CD4-positive, alpha-beta T cell (primary cell): ENCODE measurements around the gene PLIN1. TPM values are rescaled to one million over a fixed set of nuclear protein-coding genes. Genes with fewer than 3 reads are reported as not detected.

ENCODE experiments used
- ATAC-seq: fragments of 200-7000 bp; cut with Tn5 transposase; one replicate; pipeline ENCODE4 v1.10.0; 2022; ENCODE audit warnings: mild to moderate bottlenecking; ENCODE audit not compliant: poor library complexity
- CTCF ChIA-PET: fragments of 350-600 bp; sonication (Branson Sonifier 250); formaldehyde crosslinking; loops from one replicate; lab custom pipeline; 2021; ENCODE audit warnings: antibody characterized with exemption, inconsistent platforms; lab: Charles Lee
- POLR2A ChIA-PET: fragments of 350-600 bp; sonication (Branson Sonifier 250); formaldehyde crosslinking; loops from one replicate; lab custom pipeline; 2021; ENCODE audit warnings: antibody characterized with exemption, inconsistent platforms; lab: Charles Lee
- DNase-seq, 14 experiments: peaks; one replicate each; pipeline ENCODE4 v3.0.0-alpha.2; 2013 to 2020; ENCODE audit warnings: mixed read lengths in 2 of 14
- H3K27ac ChIP-seq, 2 donors: one replicate each; pipeline versions ENCODE4 v1.5.1 to v1.7.0; 2013; ENCODE audit warnings: low read length in 2 of 2, low read depth in 1 of 2, mild to moderate bottlenecking in 1 of 2
- H3K27me3 ChIP-seq, 2 experiments: 1 replicate in 1 of 2; 2 replicates in 1 of 2; pipeline versions ENCODE4 v1.6.1 to v1.7.0; 2013; ENCODE audit warnings: low read length in 2 of 2, control low read depth in 1 of 2, mild to moderate bottlenecking in 1 of 2, moderate library complexity in 1 of 2; ENCODE audit not compliant: insufficient read depth in 2 of 2, control insufficient read depth in 1 of 2
- H3K36me3 ChIP-seq: one replicate; pipeline ENCODE4 v1.6.1; 2013; ENCODE audit warnings: low read length, control low read depth; ENCODE audit not compliant: insufficient read depth
- H3K4me1 ChIP-seq: one replicate; pipeline ENCODE4 v1.6.1; 2013; ENCODE audit warnings: low read length, control low read depth; ENCODE audit not compliant: insufficient read depth
- H3K4me3 ChIP-seq: one replicate; pipeline ENCODE4 v1.5.1; 2013; ENCODE audit warnings: mild to moderate bottlenecking, low read length, moderate library complexity
- H3K9me3 ChIP-seq, 2 experiments: 1 replicate in 1 of 2; 2 replicates in 1 of 2; pipeline versions ENCODE4 v1.6.1 to v1.7.0; 2013; ENCODE audit warnings: low read length in 2 of 2, mild to moderate bottlenecking in 2 of 2, control low read depth in 1 of 2, moderate library complexity in 1 of 2; ENCODE audit not compliant: control insufficient read depth in 1 of 2, insufficient read depth in 1 of 2
- H3K27ac Mint-ChIP-seq: one replicate; pipeline ENCODE4 v1.8.0; 2020; ENCODE audit warnings: mixed read lengths
- H3K27me3 Mint-ChIP-seq: one replicate; pipeline ENCODE4 v1.8.0; 2021; ENCODE audit warnings: mixed read lengths
- H3K36me3 Mint-ChIP-seq: one replicate; pipeline ENCODE4 v1.8.0; 2021; ENCODE audit warnings: low read depth, mixed read lengths
- H3K4me1 Mint-ChIP-seq: one replicate; pipeline ENCODE4 v1.8.0; 2021; ENCODE audit warnings: low read depth, mixed read lengths
- H3K4me3 Mint-ChIP-seq: one replicate; pipeline ENCODE4 v1.8.0; 2020; ENCODE audit warnings: mild to moderate bottlenecking, mixed read lengths
- H3K9me3 Mint-ChIP-seq: one replicate; pipeline ENCODE4 v1.8.0; 2020; ENCODE audit warnings: mixed read lengths
- CTCF ChIP-seq: fragments of 200-600 bp; IDR thresholded peaks from one replicate; pipeline ENCODE4 v1.8.0; 2022; ENCODE audit warnings: antibody characterized with exemption, mild to moderate bottlenecking
- intact Hi-C, 2 experiments: fragments of 100-400 bp; cut with DNase I in 1 of 2; cut with micrococcal nuclease in 1 of 2; formaldehyde crosslinking; loops; one replicate each; pipeline versions ENCODE4 v1.15.1 to v1.9.0; 2023 to 2025; cut with DNase I, micrococcal nuclease
- total RNA-seq, 174 experiments: library from RNA in 2 of 174; stranded (reverse) in 2 of 174; gene quantifications; one replicate each; pipeline ENCODE4 v1.2.3 and lab custom pipeline; 2021 to 2026

The PLIN1 gene
- total RNA-seq, 2 experiments from 2014 or later = 0.08 to 0.22 TPM

DNA sequence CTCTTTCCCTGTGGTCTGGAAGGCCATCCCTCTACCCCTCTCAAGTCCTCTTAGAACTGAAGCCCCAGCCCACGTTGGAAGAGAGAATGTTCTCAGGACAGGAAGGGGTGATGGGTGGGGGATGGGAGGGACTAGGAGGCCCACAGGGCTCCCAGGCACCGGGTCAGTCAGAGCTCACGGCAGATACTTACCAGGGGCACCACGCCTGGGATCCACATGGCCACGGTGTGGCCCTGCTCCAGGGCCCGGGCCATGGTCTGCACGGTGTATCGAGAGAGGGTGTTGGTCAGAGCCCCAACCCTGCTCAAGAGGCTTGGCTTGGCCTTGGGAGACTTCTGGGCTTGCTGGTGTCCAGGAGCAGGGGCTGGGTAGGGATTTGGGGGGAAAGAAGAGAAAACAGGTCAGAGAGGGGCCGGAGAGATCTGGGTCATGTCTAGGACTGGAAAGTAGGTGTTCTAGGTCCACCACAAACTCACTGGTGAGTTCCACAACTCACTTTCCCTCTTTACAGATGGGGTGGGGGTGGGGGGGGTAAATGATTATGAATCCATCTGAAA, 9.8 kb downstream of the PLIN1 start:
- peaks cover 21% of the 10 kb centered on the region for H3K27me3 Mint-ChIP-seq
- Histone ChIP-seq H3K36me3 (no peaks in the 10 kb centered on the region), H3K4me1 (peaks cover 3% of the 10 kb centered on the region), H3K4me3 (no peak overlapping the region), H3K9me3 (peaks cover 0 to 11% of the 10 kb centered on the region in 2 experiments), H3K27me3 (peaks cover 16 to 22% of the 10 kb centered on the region in 2 experiments), H3K27ac (no peak overlapping the region)
- no peak for DNase-seq
- ChIA-PET CTCF (no interaction called here), POLR2A (no interaction called here)
- no peak overlapping the region for H3K4me3 Mint-ChIP-seq
- no peak overlapping the region for H3K27ac Mint-ChIP-seq
- no peaks in the 10 kb centered on the region for H3K36me3 Mint-ChIP-seq
- H3K4me1 Mint-ChIP-seq = peaks cover 4% of the 10 kb centered on the region
- no peak for TF ChIP-seq CTCF
- H3K9me3 Mint-ChIP-seq = no peaks in the 10 kb centered on the region
- intact Hi-C loops = no loop called here
- no peak for ATAC-seq

- ChIA-PET POLR2A (no interaction called here), CTCF (no interaction called here)
- H3K9me3 Mint-ChIP-seq = no peaks in the 10 kb centered on the region
- H3K4me1 ChIP-seq = peaks cover 3% of the 10 kb centered on the region
- DNase-seq (no peak), ATAC-seq (no peak)
- H3K27ac Mint-ChIP-seq = no peak overlapping the region
- H3K4me3 ChIP-seq = no peak overlapping the region
- no peak overlapping the region for H3K27ac ChIP-seq
- H3K27me3 Mint-ChIP-seq = peaks cover 26% of the 10 kb centered on the region
- peaks cover 0 to 9% of the 10 kb centered on the region in 2 experiments for H3K9me3 ChIP-seq
- H3K27me3 ChIP-seq = peaks cover 16 to 23% of the 10 kb centered on the region in 2 experiments
- intact Hi-C loops = no loop called here
- no peaks in the 10 kb centered on the region for H3K36me3 Mint-ChIP-seq
- peaks cover 4% of the 10 kb centered on the region for H3K4me1 Mint-ChIP-seq
- no peak overlapping the region for H3K4me3 Mint-ChIP-seq
- H3K36me3 ChIP-seq = no peaks in the 10 kb centered on the region
- no peak for TF ChIP-seq CTCF
Measured at GRCh38 chr15:89668171-89668570, 11.0 kb downstream of the PLIN1 start.

DNA sequence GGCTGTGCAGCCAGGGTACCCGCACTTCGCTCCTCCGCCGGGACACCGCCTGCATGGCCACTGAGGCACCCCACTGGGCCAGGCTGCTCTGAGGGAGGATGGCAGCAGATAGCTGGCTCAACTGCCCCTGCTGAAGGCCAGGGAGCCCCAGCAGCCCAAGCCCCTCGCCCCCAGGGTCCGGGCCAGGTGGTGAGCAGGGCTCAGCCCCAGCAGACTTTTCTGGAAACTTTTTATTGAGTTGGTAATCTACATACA, 11.5 kb downstream of the PLIN1 start:
- ATAC-seq (no peak), DNase-seq (no peak)
- Mint-ChIP-seq H3K9me3 (no peaks in the 10 kb centered on the region), H3K36me3 (no peaks in the 10 kb centered on the region), H3K27ac (no peak overlapping the region), H3K4me1 (peaks cover 4% of the 10 kb centered on the region), H3K27me3 (peaks cover 30% of the 10 kb centered on the region), H3K4me3 (no peak overlapping the region)
- peaks cover 17 to 23% of the 10 kb centered on the region in 2 experiments for H3K27me3 ChIP-seq
- ChIA-PET CTCF (no interaction called here), POLR2A (no interaction called here)
- H3K9me3 ChIP-seq = peaks cover 0 to 6% of the 10 kb centered on the region in 2 experiments
- no peak for TF ChIP-seq CTCF
- H3K27ac ChIP-seq = no peak overlapping the region
- no peaks in the 10 kb centered on the region for H3K36me3 ChIP-seq
- no peak overlapping the region for H3K4me3 ChIP-seq
- intact Hi-C loops = no loop called here
- H3K4me1 ChIP-seq = peaks cover 3% of the 10 kb centered on the region
